Hindlimb muscle (tissue), 1 donor: ENCODE measurements around the gene SLC27A5. TPM values are rescaled to one million over a fixed set of nuclear protein-coding genes. Genes with fewer than 3 reads are reported as not detected.

Experiments
- DNase-seq: peaks from one replicate; pipeline ENCODE4 v3.0.0-alpha.2; 2013
- polyA plus RNA-seq: library from polyadenylated mRNA; unstranded; fragments of 120-200 nt; gene quantifications from one replicate; pipeline ENCODE4 v1.2.1, GENCODE V29; 2013; ENCODE audit not compliant: insufficient read length

SLC27A5 gene, protein sequence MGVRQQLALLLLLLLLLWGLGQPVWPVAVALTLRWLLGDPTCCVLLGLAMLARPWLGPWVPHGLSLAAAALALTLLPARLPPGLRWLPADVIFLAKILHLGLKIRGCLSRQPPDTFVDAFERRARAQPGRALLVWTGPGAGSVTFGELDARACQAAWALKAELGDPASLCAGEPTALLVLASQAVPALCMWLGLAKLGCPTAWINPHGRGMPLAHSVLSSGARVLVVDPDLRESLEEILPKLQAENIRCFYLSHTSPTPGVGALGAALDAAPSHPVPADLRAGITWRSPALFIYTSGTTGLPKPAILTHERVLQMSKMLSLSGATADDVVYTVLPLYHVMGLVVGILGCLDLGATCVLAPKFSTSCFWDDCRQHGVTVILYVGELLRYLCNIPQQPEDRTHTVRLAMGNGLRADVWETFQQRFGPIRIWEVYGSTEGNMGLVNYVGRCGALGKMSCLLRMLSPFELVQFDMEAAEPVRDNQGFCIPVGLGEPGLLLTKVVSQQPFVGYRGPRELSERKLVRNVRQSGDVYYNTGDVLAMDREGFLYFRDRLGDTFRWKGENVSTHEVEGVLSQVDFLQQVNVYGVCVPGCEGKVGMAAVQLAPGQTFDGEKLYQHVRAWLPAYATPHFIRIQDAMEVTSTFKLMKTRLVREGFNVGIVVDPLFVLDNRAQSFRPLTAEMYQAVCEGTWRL
- 6.1 TPM for polyA plus RNA-seq

DNA sequence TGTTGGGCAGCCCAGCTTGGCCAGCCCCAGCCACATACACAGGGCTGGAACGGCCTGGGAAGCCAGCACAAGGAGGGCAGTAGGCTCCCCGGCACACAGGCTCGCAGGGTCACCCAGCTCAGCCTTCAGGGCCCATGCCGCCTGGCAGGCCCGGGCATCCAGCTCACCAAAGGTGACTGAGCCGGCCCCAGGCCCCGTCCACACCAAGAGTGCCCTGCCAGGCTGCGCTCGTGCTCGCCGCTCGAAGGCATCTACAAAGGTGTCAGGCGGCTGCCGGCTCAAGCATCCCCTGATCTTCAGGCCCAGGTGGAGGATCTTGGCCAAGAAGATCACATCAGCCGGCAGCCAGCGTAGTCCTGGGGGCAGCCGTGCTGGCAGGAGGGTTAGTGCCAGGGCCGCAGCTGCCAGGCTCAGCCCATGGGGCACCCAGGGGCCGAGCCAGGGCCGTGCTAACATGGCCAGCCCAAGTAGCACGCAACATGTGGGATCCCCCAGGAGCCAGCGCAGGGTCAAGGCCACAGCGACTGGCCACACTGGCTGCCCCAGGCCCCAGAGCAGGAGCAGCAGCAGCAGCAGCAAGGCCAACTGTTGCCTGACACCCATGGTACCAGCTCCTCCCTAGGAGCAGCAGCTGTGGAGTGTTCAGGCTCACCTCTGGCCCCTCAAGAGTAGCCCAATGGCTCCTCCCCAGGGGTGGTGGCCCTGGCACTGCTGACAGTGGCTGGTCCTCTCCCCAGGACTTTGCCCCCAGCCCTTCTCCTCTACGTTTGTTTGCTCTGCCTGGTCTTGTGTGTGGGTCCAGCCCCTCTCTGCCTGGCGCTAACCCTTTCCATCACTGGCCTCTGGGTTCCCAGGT lies at the start of gene SLC27A5:
TSS of gene SLC27A5 (minus strand) at position 640 of the 856 bp plus-strand sequence. CDS start at position 603, 37 bp downstream.
- no peak for DNase-seq

DNA sequence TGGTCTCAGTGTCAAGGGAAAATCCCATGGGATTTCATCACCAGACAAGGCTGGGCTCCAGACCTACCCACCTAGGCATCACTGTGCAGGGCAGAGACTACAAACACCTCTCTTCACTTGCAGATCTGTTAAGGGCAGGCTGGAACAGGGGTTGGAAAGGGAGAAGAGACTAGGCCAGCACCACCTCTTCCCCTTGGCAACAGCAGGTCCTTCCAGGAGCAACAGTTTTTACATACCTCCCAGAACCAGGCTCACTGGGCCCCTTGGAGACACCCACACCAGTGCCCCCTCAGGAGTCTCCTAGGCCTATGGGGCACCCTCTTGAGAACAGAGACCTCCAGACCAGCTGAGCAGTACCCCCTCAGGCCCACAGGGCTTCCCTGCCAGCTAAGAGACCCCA lies 49.1 kb upstream of the SLC27A5 start:
- no peak for DNase-seq

DNA sequence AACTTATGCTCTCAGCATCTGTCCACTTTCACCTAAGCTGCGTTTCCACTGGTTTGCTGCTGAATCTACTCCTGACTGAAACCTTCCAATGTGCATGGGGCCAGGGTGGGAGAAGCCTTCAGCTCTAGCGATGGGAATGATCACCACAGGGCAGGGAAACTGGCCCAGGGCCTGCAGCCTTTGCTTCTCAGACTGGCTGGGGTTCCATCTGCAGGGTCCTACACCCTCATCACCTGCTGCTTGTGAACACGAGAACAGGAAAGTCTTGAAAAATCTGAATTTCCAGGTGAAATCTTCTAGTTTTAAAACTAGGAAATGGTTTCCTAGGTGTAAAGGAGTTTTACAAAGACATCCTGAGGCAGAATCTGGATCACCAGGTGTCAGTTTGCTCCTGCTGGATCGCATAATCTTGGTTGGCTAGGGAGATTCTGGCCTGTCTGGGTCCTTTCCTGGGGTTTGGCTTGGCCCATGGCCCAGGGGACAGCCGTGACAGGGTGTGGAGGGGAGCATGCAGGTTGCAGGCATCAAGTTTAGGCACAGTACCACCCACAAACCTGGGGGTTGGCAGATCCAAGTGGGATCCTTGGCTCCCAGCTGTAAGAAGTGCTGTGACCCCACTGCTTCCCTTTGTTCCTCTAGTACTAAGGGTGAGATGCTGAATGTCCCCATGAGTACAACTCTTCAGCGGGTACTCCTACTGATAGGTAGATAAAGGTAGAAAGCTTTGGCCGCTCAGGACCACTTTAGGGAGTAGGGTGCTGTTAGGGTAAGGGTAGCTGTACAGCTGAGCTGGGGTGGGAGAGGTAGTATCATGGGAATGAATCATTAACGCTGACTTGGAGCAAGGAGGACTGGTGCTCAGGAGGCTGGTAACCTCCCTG lies 48.5 kb upstream of the SLC27A5 start:
- no peak for DNase-seq

DNA sequence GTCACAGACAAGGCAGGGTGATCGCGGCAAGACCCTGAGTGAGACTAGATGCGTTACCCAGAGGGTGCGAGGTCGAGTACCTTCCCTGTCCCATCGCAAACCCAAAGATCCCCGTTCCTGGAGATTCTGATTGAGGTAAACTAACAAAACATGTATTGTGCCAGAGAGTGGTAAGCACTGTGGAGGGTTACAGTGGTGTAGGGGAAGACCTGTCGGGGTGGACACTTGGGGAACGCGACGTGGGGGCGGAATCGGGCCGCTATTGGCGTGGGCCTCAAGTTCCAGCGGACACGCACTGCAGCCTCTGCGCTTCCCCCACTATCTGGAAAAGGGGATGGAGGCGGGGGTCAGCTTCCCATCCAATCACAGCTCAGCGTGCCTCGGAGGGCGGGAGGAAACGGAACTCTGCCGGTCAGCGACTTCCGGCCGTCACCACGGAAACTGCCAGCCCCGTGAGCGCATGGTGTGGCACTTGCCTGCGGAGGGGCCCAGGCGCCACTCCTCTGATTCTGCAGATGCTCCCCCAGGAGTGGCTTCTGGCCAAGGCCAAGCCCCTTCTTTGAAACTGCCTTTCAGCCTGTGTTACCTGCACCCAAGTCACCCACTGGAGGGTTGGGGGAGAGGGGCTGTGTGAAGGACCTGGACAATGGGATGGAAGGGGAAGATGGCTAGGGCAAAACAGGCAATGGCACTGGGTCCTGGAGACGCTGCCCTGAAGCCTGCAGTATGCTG lies 47.6 kb upstream of the SLC27A5 start:
- peak; percentile 92 for DNase-seq

DNA sequence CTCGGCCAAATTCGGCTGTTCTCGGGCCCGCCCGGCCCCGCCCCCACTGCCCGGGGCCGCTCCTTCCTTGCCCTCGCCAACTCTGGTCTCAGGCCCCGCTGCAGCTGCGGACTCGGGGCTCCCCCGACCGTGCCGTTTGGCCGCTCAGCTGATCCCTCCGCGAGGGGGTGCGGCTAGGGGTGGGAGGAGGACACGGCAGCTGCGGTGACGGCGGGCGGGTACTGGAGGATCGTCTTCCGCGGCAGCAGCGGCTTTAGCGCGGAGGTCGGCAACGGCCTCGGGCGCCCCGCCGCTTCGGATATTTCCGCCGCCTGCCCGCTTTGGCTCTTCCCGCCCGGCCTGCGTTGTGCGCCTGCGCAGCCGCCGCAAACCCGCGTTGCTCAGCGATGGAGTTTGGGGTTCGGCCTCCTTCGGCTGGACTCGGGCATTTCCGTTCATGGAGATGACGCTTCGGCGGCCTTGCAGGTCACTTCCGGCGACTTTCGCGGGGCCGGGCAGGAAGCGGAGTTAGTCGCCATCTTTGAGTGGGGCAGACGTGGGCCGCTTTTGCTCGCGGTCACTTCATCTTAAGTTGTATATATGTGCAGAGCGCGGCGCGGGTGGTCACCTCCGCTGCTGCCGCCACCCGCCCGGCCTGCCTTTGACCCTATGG lies 47.0 kb upstream of the SLC27A5 start:
- peak; percentile 99 for DNase-seq

DNA sequence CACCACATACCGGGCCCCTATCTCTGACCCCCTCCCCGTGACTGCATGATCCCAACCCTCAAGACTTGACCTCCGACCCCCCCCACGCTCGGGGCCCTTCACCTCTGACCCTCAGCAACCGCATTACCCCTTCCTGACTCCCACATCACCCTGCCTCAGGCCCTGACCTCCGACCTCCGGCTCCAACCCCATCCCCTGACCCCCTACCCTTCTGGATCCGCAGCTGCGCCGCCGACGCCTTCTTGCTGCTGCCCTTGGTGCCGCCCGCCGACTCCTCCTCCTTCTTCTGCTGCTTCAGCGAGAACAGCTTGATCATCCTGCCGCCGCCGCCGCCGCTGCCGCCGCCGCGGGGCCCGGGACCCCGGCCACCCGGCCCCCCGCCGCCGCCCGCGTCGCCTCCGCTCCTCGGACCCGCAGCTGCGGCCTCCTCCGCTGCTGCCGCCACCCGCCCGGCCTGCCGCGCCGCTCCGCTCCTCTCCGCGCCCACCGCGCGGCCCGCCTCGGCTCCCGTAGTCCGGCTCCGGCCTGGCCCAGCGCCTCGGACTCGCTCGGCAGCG lies 46.4 kb upstream of the SLC27A5 start, which contains the start of gene UBE2M:
TSS of gene UBE2M (minus strand) at position 546 of the 557 bp plus-strand sequence. CDS start at position 316, 230 bp downstream.
- no peak for DNase-seq

DNA sequence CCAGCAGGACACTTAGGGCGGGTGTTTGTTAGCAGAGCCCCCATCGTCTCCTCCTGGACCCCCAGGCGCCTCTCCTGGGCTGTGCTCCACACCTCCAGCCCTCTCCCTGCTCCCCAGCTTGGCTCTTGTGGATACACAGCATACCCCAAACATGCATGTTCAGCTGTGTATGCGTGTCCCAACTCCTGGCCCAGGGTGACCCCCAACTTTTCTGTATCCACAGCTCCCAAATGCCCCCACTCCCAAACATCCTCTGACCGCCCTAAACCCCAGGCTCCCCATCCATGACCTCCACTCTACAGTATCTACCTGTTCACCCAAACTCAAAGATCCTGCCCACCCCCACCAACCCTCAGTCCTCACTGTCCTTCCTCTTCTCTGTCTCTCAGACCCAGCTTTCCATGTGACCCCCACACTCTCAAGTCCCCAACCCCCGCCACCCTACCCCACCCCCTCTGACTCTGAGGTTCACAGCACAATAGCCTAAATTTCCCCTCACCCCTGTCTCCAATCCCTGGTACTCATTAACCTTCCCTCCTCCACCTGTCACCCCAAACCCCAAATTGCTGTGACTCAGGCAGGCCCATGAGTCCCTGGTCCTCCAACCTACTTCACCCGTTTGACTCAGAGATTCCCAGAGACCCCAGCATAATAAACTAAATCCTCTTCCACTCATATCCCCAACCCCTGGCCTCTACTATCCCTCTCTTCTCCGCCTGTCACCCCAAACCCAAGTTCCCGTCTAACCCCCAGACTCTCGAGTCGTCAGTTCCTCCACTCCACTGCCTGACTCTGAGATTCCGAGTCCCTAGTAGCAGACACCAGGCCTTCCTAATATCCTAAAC lies 45.7 kb upstream of the SLC27A5 start:
- DNase-seq = no peak

DNA sequence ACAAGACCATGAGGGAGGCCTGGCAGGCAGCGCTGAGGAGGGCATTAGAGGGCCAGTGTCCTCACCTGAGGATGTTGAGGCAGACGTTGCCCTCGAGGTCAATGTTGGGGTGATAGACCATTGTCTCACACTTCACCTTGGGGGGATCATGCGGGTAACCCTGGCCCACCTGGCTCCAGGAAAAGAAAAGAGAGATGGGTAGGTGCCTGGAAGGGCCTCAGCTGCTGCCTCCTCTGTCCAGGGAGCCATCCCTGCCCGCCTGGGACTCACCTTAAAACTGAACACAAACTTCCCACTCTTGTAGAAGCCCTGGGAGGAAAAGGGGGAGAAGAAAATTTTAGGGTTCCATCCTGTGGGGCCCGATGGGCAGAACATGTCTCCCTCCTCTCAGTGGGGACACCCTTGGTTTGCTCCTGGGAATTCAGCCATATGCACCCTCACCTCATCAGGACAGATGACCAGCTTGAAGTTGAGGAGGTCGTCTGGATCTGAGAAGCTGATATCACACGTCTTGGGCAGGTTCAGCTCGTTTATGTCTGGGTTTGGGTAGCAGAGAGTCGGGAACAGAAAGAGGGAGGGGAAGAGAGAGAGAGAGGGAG lies 44.9 kb upstream of the SLC27A5 start:
- DNase-seq = no peak

DNA sequence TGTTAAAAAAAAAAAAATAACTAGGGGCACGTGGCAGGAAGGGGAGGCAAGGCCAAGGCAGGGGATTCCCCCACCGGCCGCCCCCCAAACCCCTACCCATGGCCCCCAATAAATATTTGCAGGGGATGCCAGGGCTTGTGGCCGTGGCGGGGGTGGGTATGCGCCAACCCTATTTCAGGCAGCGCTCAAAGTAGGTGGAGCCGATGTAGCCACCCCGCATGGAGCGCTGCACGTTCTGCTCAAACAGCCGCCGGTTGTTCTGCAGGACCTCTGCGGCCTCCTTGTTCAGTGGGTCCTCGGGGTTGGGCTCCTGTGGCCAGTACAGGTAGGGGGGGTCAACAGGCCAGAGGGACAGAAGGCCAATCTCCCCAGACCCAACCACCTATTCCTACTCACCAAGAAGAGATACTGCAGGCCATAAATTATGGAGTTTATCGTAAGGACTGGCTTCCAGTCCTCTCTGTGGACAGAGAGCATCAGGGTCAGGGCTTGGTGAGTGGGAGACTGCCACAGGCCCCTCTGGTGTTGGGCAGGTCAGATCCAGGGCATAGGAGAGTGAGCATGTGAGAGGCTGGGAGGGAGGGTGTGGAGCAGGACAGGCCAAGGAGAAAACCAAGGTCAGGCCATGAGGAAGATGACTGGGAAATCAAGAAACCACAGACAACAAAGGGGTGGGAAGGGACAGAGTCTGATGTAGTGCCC lies 44.3 kb upstream of the SLC27A5 start:
- DNase-seq = no peak

DNA sequence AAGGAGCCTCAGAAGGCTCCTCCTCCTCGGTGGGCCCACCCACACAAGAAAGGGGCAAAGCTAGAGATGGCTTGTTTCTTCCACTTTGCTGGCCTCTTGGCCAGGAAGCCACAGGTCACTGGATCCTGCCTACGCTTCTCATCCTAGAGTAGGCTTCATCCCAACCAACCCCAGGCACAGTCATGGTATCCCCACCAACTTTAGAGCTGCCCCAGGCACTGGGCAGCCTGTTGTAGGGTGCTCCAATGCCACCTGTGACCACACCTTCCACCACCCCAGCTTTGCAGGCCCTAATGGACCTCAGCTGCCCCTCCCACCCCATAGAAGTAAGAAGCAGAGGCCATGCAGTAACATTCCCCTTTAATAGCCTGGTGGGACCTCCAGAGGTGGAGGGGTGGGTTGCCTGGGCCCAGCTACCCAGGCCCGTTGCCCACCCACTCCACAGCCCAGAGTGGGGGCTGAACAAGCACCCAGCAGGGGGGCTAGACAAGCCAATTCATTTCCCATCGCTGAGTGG lies 43.6 kb upstream of the SLC27A5 start:
- DNase-seq = no peak

DNA sequence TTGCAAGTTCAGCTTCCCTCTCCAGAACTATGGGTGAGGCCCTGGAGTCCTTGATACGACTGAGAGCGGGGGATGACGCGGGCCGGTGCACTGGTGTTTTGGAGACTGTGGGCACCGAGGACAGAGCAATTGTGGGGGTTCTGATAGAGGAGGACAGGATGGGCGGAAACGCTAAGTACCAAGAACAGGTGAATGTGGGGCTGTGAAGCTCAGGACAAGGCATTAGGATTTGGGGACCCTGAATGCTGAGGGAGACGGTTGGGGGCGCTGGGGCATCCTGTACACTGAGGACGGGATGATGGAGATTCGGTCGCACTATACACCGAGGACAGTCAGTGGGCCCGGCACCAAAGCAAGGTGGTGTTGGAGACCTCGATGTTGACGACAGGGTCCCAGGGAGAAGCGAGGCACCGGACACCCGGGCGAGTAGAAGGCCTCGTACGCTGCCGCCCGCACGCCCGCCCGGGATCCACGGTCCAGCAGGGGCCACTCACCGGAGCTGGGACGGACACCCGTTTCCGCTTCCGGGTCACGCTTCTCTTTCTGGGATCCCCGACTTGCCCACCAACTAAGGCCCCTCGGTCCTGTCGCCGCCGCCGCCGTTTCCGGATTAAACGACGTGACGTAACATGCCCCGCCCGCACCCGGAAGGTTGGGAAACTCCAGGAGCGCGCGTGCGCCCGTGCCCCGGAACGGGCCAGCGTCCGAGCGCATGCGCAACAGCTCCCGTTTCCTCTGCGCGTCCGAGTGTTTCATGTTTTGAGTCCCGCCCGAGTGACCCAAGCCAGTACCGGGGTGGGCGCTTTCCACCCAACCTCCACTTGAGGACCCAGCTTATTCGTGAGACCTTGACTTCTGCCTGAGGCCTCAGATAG lies 42.9 kb upstream of the SLC27A5 start, which contains the start of gene CHMP2A:
TSS of gene CHMP2A (minus strand) at position 612 of the 875 bp plus-strand sequence. CDS start 893 bp downstream, outside the sequence.
- peak; percentile 97 for DNase-seq

DNA sequence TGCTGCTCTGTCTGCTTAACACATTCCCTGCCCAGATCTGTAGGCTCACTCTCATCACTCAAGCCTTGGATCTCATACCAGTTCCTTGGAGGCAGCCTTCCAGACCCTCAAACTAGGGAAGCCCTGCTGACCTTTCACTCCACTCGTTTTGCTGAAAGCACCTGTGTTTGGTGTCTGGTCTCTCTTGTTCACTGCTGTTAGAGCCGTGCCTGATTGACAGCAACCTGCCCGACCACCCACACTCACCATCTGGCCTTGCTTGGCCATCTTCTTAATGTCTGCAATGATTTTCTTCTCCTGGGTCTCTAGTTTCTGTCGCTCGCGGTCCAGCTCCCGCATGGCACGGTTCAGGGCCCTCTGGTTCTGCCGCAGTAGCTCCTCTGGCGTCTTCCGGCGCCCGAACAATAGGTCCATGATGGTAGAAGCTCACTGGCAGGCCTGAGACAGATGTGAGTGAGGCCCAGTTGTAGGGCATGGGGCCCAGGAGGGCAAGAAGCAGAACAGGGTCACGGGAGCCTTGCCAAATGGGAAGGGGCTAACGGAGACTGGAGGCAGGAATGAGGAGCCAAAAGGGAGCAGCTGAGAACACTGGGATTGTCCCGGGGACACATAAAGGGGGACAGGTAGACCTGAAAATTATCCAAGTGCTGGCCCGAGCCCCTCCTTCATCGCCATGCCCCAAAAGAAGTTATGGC lies 42.2 kb upstream of the SLC27A5 start:
- DNase-seq = no peak

DNA sequence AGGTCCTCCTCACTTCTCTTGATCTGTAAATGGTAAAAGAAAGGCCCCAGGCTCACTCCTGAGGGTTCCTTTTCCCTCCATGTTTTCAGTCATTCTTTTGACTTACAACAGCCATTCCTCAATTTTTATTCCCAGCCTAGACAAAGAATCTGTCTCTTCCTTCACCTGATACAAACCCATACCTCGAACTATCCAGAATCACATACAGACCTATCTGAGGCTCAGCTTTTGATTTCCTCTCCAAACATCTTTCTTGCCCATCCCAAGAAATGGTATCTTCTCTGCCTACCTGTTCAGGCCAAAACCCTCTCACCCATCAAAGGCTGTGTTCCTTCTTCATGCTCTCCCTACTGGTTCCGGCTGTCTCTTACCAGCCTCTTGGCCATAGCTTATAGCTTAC lies 40.9 kb upstream of the SLC27A5 start:
- no peak for DNase-seq

DNA sequence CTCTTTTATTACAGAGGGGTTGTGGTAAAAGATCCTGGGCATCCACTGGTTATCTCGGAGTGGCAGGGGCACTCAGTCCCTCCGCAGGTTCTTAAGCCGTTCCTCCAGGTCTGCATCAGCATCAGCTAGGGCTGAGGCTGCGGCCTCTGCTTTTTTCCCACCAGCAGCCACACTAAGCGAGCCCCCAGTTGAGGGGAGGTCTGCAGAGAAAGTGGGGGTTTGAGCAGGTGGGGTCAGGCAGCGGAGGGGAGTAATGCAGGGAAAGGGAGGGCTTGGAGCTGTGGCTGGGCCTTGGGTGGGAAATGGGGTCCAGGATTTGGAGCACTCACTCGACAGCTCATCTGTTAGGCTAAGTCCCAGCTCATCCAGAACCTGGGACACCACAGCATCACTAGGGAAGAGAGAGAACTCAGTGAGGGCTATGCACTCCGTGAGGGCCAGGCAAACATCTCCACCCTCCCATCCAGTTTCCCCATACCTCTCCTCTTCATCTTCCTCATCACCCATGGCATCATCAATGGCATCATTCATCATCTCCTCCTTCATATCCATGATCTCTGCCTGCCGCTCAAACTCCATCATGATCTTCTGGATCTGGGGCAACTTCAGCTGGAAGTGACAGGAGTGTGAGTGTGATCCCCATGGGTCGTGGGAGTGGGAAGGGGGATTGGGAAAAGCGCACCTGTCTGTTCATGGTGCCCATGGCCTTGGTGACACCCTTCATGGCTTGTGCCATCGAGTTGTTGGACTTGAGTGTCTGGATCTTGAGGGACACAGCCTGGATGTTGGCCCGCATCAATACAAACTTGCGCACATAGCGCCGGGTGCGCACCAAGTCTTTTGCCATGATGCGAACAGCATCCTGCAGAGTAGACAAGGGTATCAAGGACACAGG lies 40.0 kb upstream of the SLC27A5 start:
- DNase-seq = no peak

DNA sequence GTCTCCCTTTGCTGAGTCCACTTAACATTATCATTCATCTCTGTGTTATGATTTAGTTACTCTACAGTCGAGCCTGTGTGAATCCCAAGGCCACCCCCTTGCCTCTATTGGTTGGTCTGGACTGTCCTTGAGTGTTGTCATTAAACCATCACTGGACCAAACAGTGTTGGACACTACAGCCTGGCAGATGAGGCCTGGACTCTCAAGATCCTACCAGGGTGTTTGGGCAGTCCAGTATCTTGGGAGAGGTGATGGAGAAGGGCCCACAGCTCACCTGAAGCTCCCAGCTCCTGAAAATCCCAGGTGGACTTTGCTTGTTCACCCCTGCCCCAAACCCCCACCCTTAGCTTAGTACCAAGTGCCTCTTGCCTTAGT lies 39.3 kb upstream of the SLC27A5 start:
- DNase-seq = no peak
